GM20431 (cell line): Measurements from ENCODE around the gene CSPG4.

Experiments used
- in situ Hi-C: fragments of 300-500 bp; cut with MseI, MboI; formaldehyde crosslinking; loops from one replicate; pipeline ENCODE4 v1.15.0; 2020; ENCODE audit warnings: low sequenced_read_pairs; ENCODE audit not compliant: unreplicated experiment

CSPG4 gene

DNA sequence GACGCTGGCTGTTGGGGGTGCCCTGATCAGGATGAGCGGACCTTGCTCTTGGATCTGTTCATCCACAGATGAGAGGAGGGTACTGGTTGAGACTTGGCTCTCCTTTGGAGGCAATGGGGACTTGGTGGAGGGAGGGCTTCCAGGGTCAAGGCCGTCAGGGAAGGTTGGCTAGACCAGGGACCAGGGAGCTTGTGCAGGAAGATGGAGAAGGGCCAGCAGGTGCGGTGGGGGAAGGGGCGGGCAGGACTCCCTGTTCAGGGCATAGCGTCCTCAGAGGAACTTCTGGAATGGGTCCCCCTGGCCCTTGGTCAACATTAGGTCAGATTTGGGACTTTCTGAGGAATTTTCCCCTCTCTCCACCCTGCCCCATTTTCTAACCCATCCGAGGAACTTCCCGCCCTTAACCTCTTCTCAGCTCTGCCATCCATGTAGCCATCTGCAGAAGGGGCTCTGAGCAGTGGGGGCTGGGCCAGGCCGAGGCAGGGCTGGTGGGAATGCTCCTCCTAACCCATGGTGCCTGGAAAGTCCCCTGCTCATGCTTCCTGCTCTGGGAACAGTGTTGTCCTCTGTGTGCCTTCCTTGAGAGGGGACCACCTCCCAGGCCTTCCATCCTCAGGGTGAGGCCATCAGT is 53.4 kb downstream of the CSPG4 start:
- in situ Hi-C loops = loop anchor here (25.0 kb wide), 2 partner anchors 297 to 647 kb away; partner anchors contain the start of genes MAN2C1 and PPCDC

DNA sequence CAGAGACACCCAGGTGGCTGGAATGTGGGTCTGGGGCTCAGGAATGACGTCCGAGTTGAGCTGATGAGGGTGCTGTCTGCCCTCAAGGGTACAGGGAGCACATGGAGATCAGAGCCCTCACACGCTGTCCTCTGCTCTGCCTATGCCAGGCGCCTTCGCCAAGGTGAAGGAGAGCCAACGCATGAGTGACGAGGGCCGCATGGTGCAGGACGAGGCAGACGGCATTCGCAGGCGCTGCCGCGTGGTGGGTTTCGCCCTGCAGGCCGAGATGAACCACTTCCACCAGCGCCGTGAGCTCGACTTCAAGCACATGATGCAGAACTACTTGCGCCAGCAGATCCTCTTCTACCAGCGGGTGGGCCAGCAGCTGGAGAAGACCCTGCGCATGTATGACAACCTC is 55.8 kb downstream of the CSPG4 start:
- in situ Hi-C loops = loop anchor here (25.0 kb wide), 2 partner anchors 295 to 645 kb away; partner anchors contain the start of genes MAN2C1 and PPCDC

GRCh38 chr15:75656331-75656730 is 56.3 kb downstream of the CSPG4 start:
- in situ Hi-C loops = loop anchor here (25.0 kb wide), 2 partner anchors 294 to 644 kb away; partner anchors contain the start of genes MAN2C1 and PPCDC

- in situ Hi-C loops = loop anchor here (25.0 kb wide), 2 partner anchors 294 to 644 kb away; partner anchors contain the start of genes MAN2C1 and PPCDC
Observed at GRCh38 chr15:75655931-75656330, 56.7 kb downstream of the CSPG4 start.

GRCh38 chr15:75654201-75654907 is 58.3 kb downstream of the CSPG4 start:
- in situ Hi-C loops = loop anchor here (25.0 kb wide), 2 partner anchors 292 to 642 kb away; partner anchors contain the start of genes MAN2C1 and PPCDC

GRCh38 chr15:75653347-75653913 is 59.2 kb downstream of the CSPG4 start:
- in situ Hi-C loops = loop anchor here (25.0 kb wide), 2 partner anchors 291 to 641 kb away; partner anchors contain the start of genes MAN2C1 and PPCDC

- in situ Hi-C loops = loop anchor here (25.0 kb wide), 2 partner anchors 290 to 640 kb away; partner anchors contain the start of genes MAN2C1 and PPCDC
Observed at GRCh38 chr15:75651810-75652543, 60.7 kb downstream of the CSPG4 start.

GRCh38 chr15:75650908-75651809 is 61.5 kb downstream of the CSPG4 start:
- in situ Hi-C loops = loop anchor here (25.0 kb wide), 2 partner anchors 289 to 639 kb away; partner anchors contain the start of genes MAN2C1 and PPCDC

DNA sequence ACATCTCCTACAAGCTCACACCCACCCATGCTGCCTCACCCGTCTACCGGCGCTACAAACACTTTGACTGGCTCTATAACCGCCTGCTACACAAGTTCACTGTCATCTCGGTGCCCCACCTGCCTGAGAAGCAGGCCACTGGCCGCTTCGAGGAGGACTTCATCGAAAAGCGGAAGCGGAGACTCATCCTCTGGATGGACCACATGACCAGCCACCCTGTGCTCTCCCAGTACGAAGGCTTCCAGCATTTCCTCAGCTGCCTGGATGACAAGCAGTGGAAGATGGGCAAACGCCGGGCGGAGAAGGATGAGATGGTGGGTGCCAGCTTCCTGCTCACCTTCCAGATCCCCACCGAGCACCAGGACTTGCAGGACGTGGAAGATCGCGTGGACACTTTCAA is 62.8 kb downstream of the CSPG4 start:
- in situ Hi-C loops = loop anchor here (25.0 kb wide), 2 partner anchors 288 to 638 kb away; partner anchors contain the start of genes MAN2C1 and PPCDC

GRCh38 chr15:75649045-75649761 is 63.4 kb downstream of the CSPG4 start:
- in situ Hi-C loops = no loop called here

DNA sequence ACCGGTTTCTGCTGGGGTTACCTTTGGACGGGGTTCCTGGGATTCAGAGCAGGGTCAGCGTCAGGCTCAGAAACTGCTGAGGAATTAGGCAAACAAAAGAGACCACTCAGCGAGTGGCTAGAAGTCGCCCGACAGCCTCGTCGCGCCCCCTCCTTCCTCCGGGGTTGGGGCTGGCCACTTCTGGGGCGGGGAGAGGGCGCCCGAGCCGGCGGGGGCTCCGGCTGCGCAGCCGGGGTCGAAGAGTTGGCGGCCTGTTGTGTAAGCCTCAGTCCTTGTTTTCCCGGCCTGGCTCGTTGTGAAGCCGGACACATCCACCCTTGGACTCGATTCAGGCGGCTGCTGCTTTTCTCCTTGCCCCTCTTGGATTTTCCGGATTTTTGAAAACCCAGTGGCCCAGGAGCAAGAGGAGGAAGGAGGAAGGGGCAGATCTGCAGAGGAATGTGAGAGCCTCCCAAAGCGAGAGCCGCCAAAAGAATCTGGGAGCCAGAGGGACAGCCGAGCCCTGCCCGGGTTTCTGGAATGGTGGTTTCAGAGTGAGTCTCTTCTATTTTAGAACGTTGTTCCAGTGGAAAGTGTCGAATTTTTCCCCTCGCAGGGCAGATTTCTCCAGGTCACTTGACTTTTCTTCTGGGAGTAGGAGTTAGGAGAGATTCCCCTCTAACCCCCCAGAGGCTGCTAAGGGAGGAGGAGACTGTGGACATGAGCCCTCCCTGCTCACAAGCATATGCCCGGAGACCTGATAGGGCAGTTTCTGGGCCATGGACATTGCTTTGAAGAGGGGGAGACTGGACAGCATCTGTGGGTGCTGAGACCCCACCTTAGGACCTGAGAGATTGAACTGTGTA is 64.3 kb downstream of the CSPG4 start:
- in situ Hi-C loops = no loop called here

GRCh38 chr15:75647370-75648155 is 65.1 kb downstream of the CSPG4 start, which contains the start of gene SNX33:
TSS of gene SNX33 (plus strand) at chr15:75647912. CDS start at chr15:75649103, 1,191 bp downstream.
- in situ Hi-C loops = no loop called here

DNA sequence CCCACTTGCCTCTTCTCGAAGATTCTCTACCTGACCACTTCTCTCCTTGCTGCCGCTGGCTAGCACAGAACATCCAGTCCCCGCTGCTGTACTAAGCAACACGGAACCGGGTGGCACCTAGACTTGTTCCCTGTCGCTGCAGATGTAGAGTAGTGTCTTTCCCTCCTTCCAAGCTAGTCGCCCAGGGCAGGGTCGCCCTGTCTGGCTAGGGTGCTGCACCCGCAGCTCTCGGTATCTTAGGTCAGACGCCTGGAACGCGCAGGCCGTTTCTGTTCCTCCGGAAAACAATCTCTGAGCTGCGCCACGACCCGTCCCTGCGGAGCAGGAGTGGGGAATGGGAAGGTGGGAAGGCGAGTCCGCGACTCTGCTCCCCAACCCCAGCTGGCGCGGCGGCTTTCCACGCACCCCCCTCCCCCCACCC is 65.7 kb downstream of the CSPG4 start:
- in situ Hi-C loops = no loop called here

GRCh38 chr15:75646112-75646943 is 66.3 kb downstream of the CSPG4 start:
- in situ Hi-C loops = no loop called here

GRCh38 chr15:75644376-75644775 is 68.3 kb downstream of the CSPG4 start:
- in situ Hi-C loops = no loop called here

GRCh38 chr15:75641603-75642002 is 71.0 kb downstream of the CSPG4 start:
- in situ Hi-C loops = no loop called here
